HepG2 (cell line): Measurements from ENCODE around the gene ATOSB. TPM values are rescaled to one million over a fixed set of nuclear protein-coding genes. Genes with fewer than 3 reads are reported as not detected.

Source experiments
- ATF6 ChIP-seq: sonication (generic); formaldehyde crosslinking; conservative IDR thresholded peaks from 2 replicates; pipeline ENCODE4 v1.4.0; 2020; ENCODE audit warnings: missing genetic modification reagents
- BRF2 ChIP-seq: sonication (generic); formaldehyde crosslinking; IDR thresholded peaks from 2 replicates; pipeline ENCODE4 v1.8.1; 2022; ENCODE audit warnings: mild to moderate bottlenecking, missing genetic modification reagents
- DMAP1 ChIP-seq: IDR thresholded peaks from 2 replicates; pipeline ENCODE4 v1.6.1; 2016
- EZH2 ChIP-seq: conservative IDR thresholded peaks from 2 replicates; pipeline ENCODE4 v1.6.1; 2012; ENCODE audit warnings: mild to moderate bottlenecking, low read depth, low read length, moderate library complexity
- GABPB1 ChIP-seq: IDR thresholded peaks from 2 replicates; pipeline ENCODE4 v1.6.1; 2016; ENCODE audit warnings: mild to moderate bottlenecking, missing genetic modification reagents, moderate library complexity, missing compliant biosample characterization
- GPN1 ChIP-seq: sonication (generic); formaldehyde crosslinking; IDR thresholded peaks from 2 replicates; pipeline ENCODE4 v1.5.1; 2020; ENCODE audit warnings: missing genetic modification reagents, borderline replicate concordance
- HMGA1 ChIP-seq: sonication (generic); formaldehyde crosslinking; conservative IDR thresholded peaks from 2 replicates; pipeline ENCODE4 v1.4.0; 2020; ENCODE audit warnings: missing genetic modification reagents
- HNF4G ChIP-seq, 2 experiments: sonication (generic) in 1 of 2; formaldehyde crosslinking in 1 of 2; IDR thresholded peaks; 2 replicates each; pipeline versions ENCODE4 v1.4.0 to v1.6.1; 2011 to 2020; ENCODE audit warnings: borderline replicate concordance in 2 of 2, low read depth in 2 of 2, mild to moderate bottlenecking in 2 of 2, low read length in 1 of 2, missing genetic modification reagents in 1 of 2, moderate library complexity in 1 of 2
- HOXA5 ChIP-seq: sonication (generic); formaldehyde crosslinking; IDR thresholded peaks from 2 replicates; pipeline ENCODE4 v1.4.0; 2020; ENCODE audit warnings: missing genetic modification reagents
- LRRFIP1 ChIP-seq: sonication (generic); formaldehyde crosslinking; conservative IDR thresholded peaks from 2 replicates; pipeline ENCODE4 v1.4.0; 2020; ENCODE audit warnings: missing genetic modification reagents
- NFE2 ChIP-seq: sonication (generic); formaldehyde crosslinking; IDR thresholded peaks from 2 replicates; pipeline ENCODE4 v1.4.0; 2020; ENCODE audit warnings: missing genetic modification reagents
- NR2F2 ChIP-seq: IDR thresholded peaks from 2 replicates; pipeline ENCODE4 v1.6.1; 2012; ENCODE audit warnings: low read depth, inconsistent platforms, borderline replicate concordance
- POLR2A ChIP-seq, 2 experiments: IDR thresholded peaks; 2 replicates each; pipeline ENCODE4 v1.6.1; 2011; ENCODE audit warnings: low read depth in 2 of 2, low read length in 2 of 2, mild to moderate bottlenecking in 1 of 2, moderate library complexity in 1 of 2; ENCODE audit not compliant: insufficient read depth in 1 of 2
- SOX6 ChIP-seq, 2 experiments: fragments of 450-650 bp in 1 of 2; sonication (generic) in 1 of 2; formaldehyde crosslinking in 1 of 2; IDR thresholded peaks; 2 replicates each; pipeline versions ENCODE4 v1.4.0 to v1.6.1; 2017 to 2020; ENCODE audit warnings: antibody characterized with exemption in 1 of 2, mild to moderate bottlenecking in 1 of 2, missing genetic modification reagents in 1 of 2
- SSRP1 ChIP-seq: IDR thresholded peaks from 2 replicates; pipeline ENCODE4 v1.6.1; 2016; ENCODE audit warnings: control low read depth
- TBX2 ChIP-seq: sonication (generic); formaldehyde crosslinking; IDR thresholded peaks from 2 replicates; pipeline ENCODE4 v1.5.0; 2020; ENCODE audit warnings: missing genetic modification reagents, mild to moderate bottlenecking, borderline replicate concordance
- TSC22D2 ChIP-seq: sonication (generic); formaldehyde crosslinking; IDR thresholded peaks from 2 replicates; pipeline ENCODE4 v1.5.1; 2020; ENCODE audit warnings: missing genetic modification reagents, mild to moderate bottlenecking, borderline replicate concordance
- XBP1 ChIP-seq: sonication (generic); formaldehyde crosslinking; IDR thresholded peaks from 2 replicates; pipeline ENCODE4 v1.5.0; 2020; ENCODE audit warnings: missing genetic modification reagents
- ZBTB25 ChIP-seq: IDR thresholded peaks from 2 replicates; pipeline ENCODE4 v1.6.1; 2018; ENCODE audit warnings: missing genetic modification reagents
- ZFAT ChIP-seq: sonication (generic); formaldehyde crosslinking; conservative IDR thresholded peaks from 2 replicates; pipeline ENCODE4 v1.8.1; 2023; ENCODE audit warnings: missing genetic modification reagents, inconsistent platforms
- ZNF143 ChIP-seq: sonication (generic); formaldehyde crosslinking; IDR thresholded peaks from 2 replicates; pipeline ENCODE4 v1.4.0; 2020; ENCODE audit warnings: missing genetic modification reagents
- ZNF234 ChIP-seq: sonication (generic); formaldehyde crosslinking; conservative IDR thresholded peaks from 2 replicates; pipeline ENCODE4 v1.5.1; 2020; ENCODE audit warnings: mild to moderate bottlenecking, missing genetic modification reagents
- ZNF670 ChIP-seq: sonication (generic); formaldehyde crosslinking; IDR thresholded peaks from 2 replicates; pipeline ENCODE4 v1.8.0; 2022; ENCODE audit warnings: mild to moderate bottlenecking, missing genetic modification reagents, borderline replicate concordance
- ZSCAN9 ChIP-seq: IDR thresholded peaks from 2 replicates; pipeline ENCODE4 v1.6.1; 2016; ENCODE audit warnings: borderline replicate concordance
- polyA plus RNA-seq, 8 experiments: library from polyadenylated mRNA; depleted of rRNA in 3 of 8; stranded (reverse) in 7 of 8; unstranded in 1 of 8; fragments of >200 nt; fragmentation: Illumina TruSeq in 4 of 8; extraction: Trizol in 4 of 8; gene quantifications; 2 replicates each; pipeline versions ENCODE4 v1.2.1 to v1.2.3, GENCODE V29; 2011 to 2016; ENCODE audit warnings: low read depth in 4 of 8, missing spikeins in 1 of 8, mixed read lengths in 1 of 8; ENCODE audit not compliant: insufficient read depth in 1 of 8
- total RNA-seq, 5 experiments: library from RNA; depleted of rRNA; stranded (reverse); fragments of >200 nt; fragmentation: Illumina TruSeq; extraction: Trizol; gene quantifications; 2 replicates each; pipeline ENCODE4 v1.2.3, GENCODE V29; 2016; ENCODE audit warnings: low read depth in 1 of 5

Gene ATOSB
- total and polyA plus RNA-seq, 2 of the 13 experiments (the other 11 are each of a cell fraction or from before 2014, with no cell fraction given), result 1.9 to 6.4 TPM

GRCh38 chr9:35116898-35117551 is 1.4 kb upstream of the ATOSB start (continued):
- TF ChIP-seq SSRP1 (CRISPR knock-in tag), result 0 out of 2 replicates have a peak, but pooled peaks have one; percentile 37
- TF ChIP-seq NR2F2, result 0 out of 2 replicates have a peak, but pooled peaks have one; percentile 10
- TF ChIP-seq HNF4G (IDR thresholded peaks at IDR 0.05; ENCODE audit: borderline replicate concordance, low read depth, low read length), result no peak
- TF ChIP-seq HNF4G (CRISPR knock-in tag; IDR thresholded peaks at IDR 0.05; ENCODE audit: borderline replicate concordance, low read depth), result no peak
- TF ChIP-seq TBX2, result no peak
- no peak for TF ChIP-seq LRRFIP1
- TF ChIP-seq HMGA1 (CRISPR knock-in tag), result no peak
- no peak for TF ChIP-seq ZNF234
- TF ChIP-seq DMAP1, result no peak; the same call in 1 of the 2 replicates
- TF ChIP-seq NFE2 (CRISPR knock-in tag), result no peak
- TF ChIP-seq GABPB1 (CRISPR knock-in tag), result 0 out of 2 replicates have a peak, but pooled peaks have one; percentile 3
- TF ChIP-seq SOX6 (IDR thresholded peaks at IDR 0.05), result no peak
- no peak for TF ChIP-seq SOX6 (CRISPR knock-in tag; IDR thresholded peaks at IDR 0.05)
- no peak for TF ChIP-seq ZNF143
- TF ChIP-seq ZSCAN9 (CRISPR knock-in tag), result no peak
- no peak for TF ChIP-seq GPN1 (CRISPR knock-in tag)
- TF ChIP-seq ATF6 (CRISPR knock-in tag), result no peak
- TF ChIP-seq POLR2A (IDR thresholded peaks at IDR 0.05; ENCODE audit: insufficient read depth in 1 of 2, low read depth in 2 of 2, low read length in 2 of 2), result no peak
- TF ChIP-seq XBP1, result no peak
- no peak for TF ChIP-seq HOXA5 (CRISPR knock-in tag)
- TF ChIP-seq ZBTB25 (CRISPR knock-in tag), result no peak
- no peak for TF ChIP-seq EZH2
- TF ChIP-seq ZNF670, result no peak
- no peak for TF ChIP-seq ZFAT (CRISPR knock-in tag)
- TF ChIP-seq TSC22D2 (CRISPR knock-in tag), result no peak; the same call in 1 of the 2 replicates
- TF ChIP-seq BRF2, result no peak
